Activated naive CD4-positive, alpha-beta T cell treated with anti-CD3 and anti-CD28 coated beads, Interleukin-2, amount 50 U/mL, for 24 hours (primary cell): ENCODE measurements around the gene MFRP.

Experiments
- H3K27ac Mint-ChIP-seq: one replicate; pipeline ENCODE4 v1.8.0; 2021; ENCODE audit warnings: mild to moderate bottlenecking, mixed read lengths
- H3K27me3 Mint-ChIP-seq: one replicate; pipeline ENCODE4 v1.8.0; 2021; ENCODE audit warnings: mixed read lengths
- H3K36me3 Mint-ChIP-seq: one replicate; pipeline ENCODE4 v1.8.0; 2021; ENCODE audit warnings: mixed read lengths
- H3K4me1 Mint-ChIP-seq: one replicate; pipeline ENCODE4 v1.8.0; 2021; ENCODE audit warnings: mixed read lengths
- H3K4me3 Mint-ChIP-seq: one replicate; pipeline ENCODE4 v1.8.0; 2021; ENCODE audit warnings: mild to moderate bottlenecking, mixed read lengths
- H3K9me3 Mint-ChIP-seq: one replicate; pipeline ENCODE4 v1.8.0; 2021; ENCODE audit warnings: mixed read lengths

The MFRP gene

GRCh38 chr11:119336744-119337469 lies 9.6 kb downstream of the MFRP start:
- Mint-ChIP-seq H3K27ac (no peak overlapping the region), H3K36me3 (peaks cover 3% of the 10 kb centered on the region), H3K9me3 (no peaks in the 10 kb centered on the region), H3K27me3 (peaks cover 11% of the 10 kb centered on the region), H3K4me3 (no peak overlapping the region), H3K4me1 (peaks cover 61% of the 10 kb centered on the region)

DNA sequence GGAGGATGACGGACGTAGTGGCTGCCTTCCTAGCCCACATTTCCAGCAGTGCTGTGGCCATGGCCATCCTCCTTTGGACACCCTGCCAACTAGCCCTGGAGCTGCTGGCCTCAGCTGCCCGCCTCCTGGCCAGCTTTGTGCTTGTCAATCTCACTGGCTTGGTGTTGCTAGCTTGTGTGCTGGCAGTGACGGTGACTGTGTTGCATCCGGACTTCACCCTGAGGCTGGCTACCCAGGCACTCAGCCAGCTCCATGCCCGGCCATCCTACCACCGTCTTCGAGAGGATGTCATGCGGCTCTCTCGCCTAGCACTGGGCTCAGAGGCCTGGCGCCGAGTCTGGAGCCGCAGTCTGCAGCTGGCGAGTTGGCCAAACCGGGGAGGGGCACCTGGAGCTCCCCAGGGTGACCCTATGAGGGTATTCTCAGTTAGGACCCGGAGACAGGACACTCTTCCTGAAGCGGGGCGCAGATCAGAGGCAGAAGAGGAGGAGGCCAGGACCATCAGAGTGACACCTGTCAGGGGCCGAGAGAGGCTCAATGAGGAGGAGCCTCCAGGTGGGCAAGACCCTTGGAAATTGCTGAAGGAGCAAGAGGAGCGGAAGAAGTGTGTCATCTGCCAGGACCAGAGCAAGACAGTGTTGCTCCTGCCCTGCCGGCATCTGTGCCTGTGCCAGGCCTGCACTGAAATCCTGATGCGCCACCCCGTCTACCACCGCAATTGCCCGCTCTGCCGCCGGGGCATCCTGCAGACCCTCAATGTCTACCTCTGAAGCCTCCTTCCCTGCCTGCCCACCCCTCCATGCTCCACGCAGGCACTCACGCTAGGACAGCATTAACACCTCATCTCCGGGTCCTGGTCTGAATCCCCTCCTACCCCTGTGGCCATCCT lies 10.6 kb downstream of the MFRP start:
- peaks cover 6% of the 10 kb centered on the region for H3K27me3 Mint-ChIP-seq

DNA sequence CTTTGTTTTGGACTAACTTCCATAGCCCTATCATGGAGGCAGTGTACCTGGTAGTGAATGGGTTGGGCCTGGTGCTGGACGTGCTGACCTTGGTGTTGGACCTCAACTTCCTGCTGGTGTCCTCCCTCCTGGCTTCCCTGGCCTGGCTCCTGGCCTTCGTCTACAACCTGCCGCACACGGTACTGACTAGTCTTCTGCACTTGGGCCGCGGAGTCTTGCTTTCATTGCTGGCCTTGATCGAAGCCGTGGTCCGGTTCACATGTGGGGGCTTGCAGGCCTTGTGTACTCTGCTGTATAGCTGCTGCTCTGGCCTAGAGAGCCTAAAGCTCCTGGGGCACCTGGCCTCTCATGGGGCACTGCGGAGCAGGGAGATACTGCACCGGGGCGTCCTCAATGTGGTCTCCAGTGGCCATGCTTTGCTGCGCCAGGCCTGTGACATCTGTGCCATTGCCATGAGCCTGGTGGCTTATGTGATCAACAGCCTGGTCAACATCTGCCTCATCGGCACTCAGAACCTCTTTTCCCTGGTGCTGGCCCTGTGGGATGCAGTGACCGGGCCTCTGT lies 11.3 kb downstream of the MFRP start:
- peaks cover 3% of the 10 kb centered on the region for H3K36me3 Mint-ChIP-seq
- peaks cover 5% of the 10 kb centered on the region for H3K27me3 Mint-ChIP-seq
- no peaks in the 10 kb centered on the region for H3K9me3 Mint-ChIP-seq
- H3K27ac Mint-ChIP-seq, result peak overlapping the region; percentile 98
- peaks cover 56% of the 10 kb centered on the region for H3K4me1 Mint-ChIP-seq
- H3K4me3 Mint-ChIP-seq, result peak overlapping the region; percentile 98

More for the DNA sequence above, 10.6 kb downstream of the MFRP start:
- peaks cover 3% of the 10 kb centered on the region for H3K36me3 Mint-ChIP-seq
- H3K9me3 Mint-ChIP-seq, result no peaks in the 10 kb centered on the region
- H3K4me3 Mint-ChIP-seq, result peak overlapping the region; percentile 98
- H3K4me1 Mint-ChIP-seq, result peaks cover 57% of the 10 kb centered on the region
- no peak overlapping the region for H3K27ac Mint-ChIP-seq

GRCh38 chr11:119334174-119334930 lies 12.2 kb downstream of the MFRP start, which contains the start of gene RNF26:
RNF26 (plus strand) TSS chr11:119334527; CDS start chr11:119335123, 596 bp downstream.
- Mint-ChIP-seq H3K9me3 (no peaks in the 10 kb centered on the region), H3K36me3 (peaks cover 3% of the 10 kb centered on the region), H3K4me3 (peak within 1 kb of the TSS; percentile 98), H3K27me3 (peaks cover 3% of the 10 kb centered on the region), H3K27ac (peak within 1 kb of the TSS; percentile 98), H3K4me1 (peaks cover 54% of the 10 kb centered on the region)

- Mint-ChIP-seq H3K27ac (no peak overlapping the region), H3K4me3 (peak overlapping the region; percentile 98), H3K4me1 (peaks cover 33% of the 10 kb centered on the region), H3K36me3 (no peaks in the 10 kb centered on the region), H3K27me3 (no peaks in the 10 kb centered on the region), H3K9me3 (no peaks in the 10 kb centered on the region)
Measured at GRCh38 chr11:119332111-119332765, 14.3 kb downstream of the MFRP start.

- Mint-ChIP-seq H3K27ac (no peak overlapping the region), H3K4me1 (peaks cover 18% of the 10 kb centered on the region), H3K36me3 (no peaks in the 10 kb centered on the region), H3K4me3 (no peak overlapping the region), H3K27me3 (no peaks in the 10 kb centered on the region), H3K9me3 (no peaks in the 10 kb centered on the region)
Measured at GRCh38 chr11:119330237-119330636, 16.3 kb downstream of the MFRP start.

DNA sequence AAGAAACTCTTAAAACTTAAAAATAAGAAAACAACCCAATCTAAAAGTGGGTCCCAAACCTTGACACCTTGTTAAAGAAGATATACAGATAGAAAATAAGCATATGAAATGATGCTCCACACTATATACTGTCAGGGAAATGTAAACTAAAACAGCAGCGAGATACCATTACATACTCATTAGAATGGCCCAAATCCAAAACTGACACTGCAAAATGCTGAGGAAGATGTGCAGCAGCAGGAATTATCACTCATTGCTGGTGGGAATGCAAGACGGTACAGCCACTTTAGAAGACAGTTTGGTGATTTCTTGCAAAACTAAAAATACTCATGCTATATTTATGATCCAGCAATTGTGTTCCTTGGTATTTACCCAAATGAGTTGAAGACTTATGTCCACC lies 17.2 kb downstream of the MFRP start:
- no peaks in the 10 kb centered on the region for H3K36me3 Mint-ChIP-seq
- H3K27me3 Mint-ChIP-seq, result no peaks in the 10 kb centered on the region
- H3K4me1 Mint-ChIP-seq, result peaks cover 14% of the 10 kb centered on the region
- no peak overlapping the region for H3K4me3 Mint-ChIP-seq
- H3K27ac Mint-ChIP-seq, result no peak overlapping the region
- H3K9me3 Mint-ChIP-seq, result no peaks in the 10 kb centered on the region

- H3K36me3 Mint-ChIP-seq, result no peaks in the 10 kb centered on the region
- H3K4me3 Mint-ChIP-seq, result no peak overlapping the region
- no peaks in the 10 kb centered on the region for H3K9me3 Mint-ChIP-seq
- H3K4me1 Mint-ChIP-seq, result peaks cover 18% of the 10 kb centered on the region
- no peak overlapping the region for H3K27ac Mint-ChIP-seq
- H3K27me3 Mint-ChIP-seq, result peaks cover 2% of the 10 kb centered on the region
Measured at GRCh38 chr11:119324189-119324588, 22.3 kb downstream of the MFRP start.

DNA sequence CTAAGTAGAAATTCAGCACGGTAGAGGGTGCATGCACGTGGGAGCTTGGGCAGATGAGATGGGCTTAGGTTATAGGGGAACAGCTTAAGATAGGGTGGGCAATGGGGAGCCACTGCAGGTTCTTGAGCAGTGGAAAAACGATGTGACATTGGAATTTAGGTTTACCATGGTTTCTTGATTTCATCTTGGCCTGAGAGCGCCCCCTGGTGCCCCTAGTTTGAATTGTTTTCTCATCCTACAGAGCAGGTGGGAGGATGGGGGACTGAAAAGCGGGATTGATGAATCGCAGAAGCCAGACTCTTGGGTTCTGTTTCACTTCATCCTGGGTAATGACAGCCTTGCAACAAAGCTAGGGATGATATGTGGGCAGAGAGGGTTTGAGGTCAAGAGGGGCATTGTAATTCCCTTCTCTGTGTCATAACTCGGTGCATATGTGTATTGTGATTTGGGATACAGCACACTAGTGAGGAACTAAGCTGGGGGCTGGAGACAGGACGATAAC lies 22.9 kb downstream of the MFRP start:
- Mint-ChIP-seq H3K27ac (no peak overlapping the region), H3K4me3 (no peak overlapping the region)

GRCh38 chr11:119322921-119323531 lies 23.5 kb downstream of the MFRP start:
- H3K4me1 Mint-ChIP-seq, result peaks cover 18% of the 10 kb centered on the region
- H3K36me3 Mint-ChIP-seq, result no peaks in the 10 kb centered on the region
- peaks cover 2% of the 10 kb centered on the region for H3K27me3 Mint-ChIP-seq
- no peak overlapping the region for H3K4me3 Mint-ChIP-seq
- H3K9me3 Mint-ChIP-seq, result no peaks in the 10 kb centered on the region
- no peak overlapping the region for H3K27ac Mint-ChIP-seq

More for the DNA sequence above, 22.9 kb downstream of the MFRP start:
- Mint-ChIP-seq H3K27me3 (peaks cover 2% of the 10 kb centered on the region), H3K9me3 (no peaks in the 10 kb centered on the region), H3K36me3 (no peaks in the 10 kb centered on the region), H3K4me1 (peaks cover 18% of the 10 kb centered on the region)

- H3K4me3 Mint-ChIP-seq, result no peak overlapping the region
- H3K4me1 Mint-ChIP-seq, result peaks cover 18% of the 10 kb centered on the region
- no peaks in the 10 kb centered on the region for H3K9me3 Mint-ChIP-seq
- H3K36me3 Mint-ChIP-seq, result no peaks in the 10 kb centered on the region
- H3K27me3 Mint-ChIP-seq, result peaks cover 5% of the 10 kb centered on the region
- no peak overlapping the region for H3K27ac Mint-ChIP-seq
Measured at GRCh38 chr11:119322360-119322739, 24.2 kb downstream of the MFRP start.

DNA sequence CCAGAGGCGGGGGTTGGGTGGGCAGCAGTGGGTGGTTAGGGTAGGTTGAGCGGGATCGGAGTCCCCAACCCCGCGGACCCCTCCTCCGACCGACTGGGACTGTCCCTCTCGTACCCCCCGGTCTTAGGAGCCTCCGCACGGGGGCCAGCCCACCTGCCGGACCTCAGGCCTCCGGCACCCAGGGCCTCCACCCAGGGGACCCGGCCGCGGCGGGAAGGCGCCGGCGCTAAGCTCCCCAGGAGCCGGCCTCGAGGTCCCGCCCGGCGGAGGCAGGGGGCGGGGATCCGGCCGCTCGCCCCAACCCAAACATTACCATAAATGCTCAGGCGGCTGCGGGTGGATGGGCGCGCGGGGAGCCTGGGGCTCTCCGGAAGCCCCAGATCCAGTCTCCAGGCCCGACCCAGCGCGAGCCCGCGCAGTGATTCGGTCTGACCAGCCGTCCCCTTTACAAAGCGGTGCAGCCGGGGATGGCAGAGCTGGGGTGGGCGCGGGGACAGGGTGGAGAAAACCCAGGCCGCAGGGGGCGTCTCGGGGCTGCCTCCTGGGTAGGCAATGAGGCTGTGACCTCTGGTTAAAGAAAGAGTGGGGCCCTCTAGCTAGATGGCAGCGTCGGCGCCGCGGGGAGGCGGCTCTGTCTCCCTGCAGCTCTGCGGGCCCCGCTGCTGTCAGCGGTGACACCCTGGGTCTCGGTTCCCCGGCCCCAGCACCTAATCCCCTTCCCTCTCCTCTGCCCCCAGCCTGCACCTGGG lies 25.6 kb downstream of the MFRP start:
- H3K27me3 Mint-ChIP-seq, result peaks cover 5% of the 10 kb centered on the region
- no peak overlapping the region for H3K27ac Mint-ChIP-seq
- peak overlapping the region; percentile 83 for H3K4me3 Mint-ChIP-seq
- no peaks in the 10 kb centered on the region for H3K36me3 Mint-ChIP-seq
- no peaks in the 10 kb centered on the region for H3K9me3 Mint-ChIP-seq
- peaks cover 18% of the 10 kb centered on the region for H3K4me1 Mint-ChIP-seq

GRCh38 chr11:119320240-119320775 lies 26.2 kb downstream of the MFRP start:
- Mint-ChIP-seq H3K4me3 (peak overlapping the region; percentile 79), H3K27me3 (peaks cover 5% of the 10 kb centered on the region), H3K4me1 (peaks cover 18% of the 10 kb centered on the region), H3K36me3 (no peaks in the 10 kb centered on the region), H3K27ac (no peak overlapping the region), H3K9me3 (no peaks in the 10 kb centered on the region)
